Measurements from ENCODE around the gene DMRT2. TPM values are rescaled to one million over a fixed set of nuclear protein-coding genes. Genes with fewer than 3 reads are reported as not detected.

The DMRT2 gene
- total and polyA plus RNA-seq, 2 of the 13 experiments (the other 11 are each of a cell fraction or from before 2014, with no cell fraction given): not detected

GRCh38 chr9:1044643-1045042, 5.5 kb upstream of the DMRT2 start:
- BruUV-seq (replicated peaks): no TSS peak
- in situ Hi-C loops (cut with HindIII; ENCODE audit: extremely low pct_ligation_motif_present, low pct_unique_long_range_greater_than_20kb): no loop called here
- no peak for ATAC-seq
- no peak overlapping the region for H3K4me3 ChIP-seq (replicated peaks in 1 of 3; ENCODE audit: insufficient read depth in 1 of 3, low read depth in 2 of 3, low read length in 3 of 3)
- H2AFZ ChIP-seq (ENCODE audit: low read length): no peak overlapping the region
- ChIA-PET CTCF (ENCODE audit: low intra/inter-chr PET ratio, low total read pairs) (no interaction called here), POLR2A (no interaction called here)
- intact Hi-C loops (cut with micrococcal nuclease; ENCODE audit: unreplicated experiment): no loop called here
- no peak for DNase-seq (ENCODE audit: low spot score)
- H3K9ac ChIP-seq (ENCODE audit: insufficient read depth, low read depth, low read length): no peak overlapping the region
- no peaks in the 10 kb centered on the region for H3K79me2 ChIP-seq (ENCODE audit: insufficient read depth, low read length)
- peaks cover 0 to 6% of the 10 kb centered on the region in 2 experiments; a peak in 1 of 5 replicates for H3K27me3 ChIP-seq (ENCODE audit: control insufficient read depth in 1 of 2, insufficient read depth in 2 of 2, low read length in 2 of 2)
- FAIRE-seq: no peak
- TF ChIP-seq, protein P1, sequence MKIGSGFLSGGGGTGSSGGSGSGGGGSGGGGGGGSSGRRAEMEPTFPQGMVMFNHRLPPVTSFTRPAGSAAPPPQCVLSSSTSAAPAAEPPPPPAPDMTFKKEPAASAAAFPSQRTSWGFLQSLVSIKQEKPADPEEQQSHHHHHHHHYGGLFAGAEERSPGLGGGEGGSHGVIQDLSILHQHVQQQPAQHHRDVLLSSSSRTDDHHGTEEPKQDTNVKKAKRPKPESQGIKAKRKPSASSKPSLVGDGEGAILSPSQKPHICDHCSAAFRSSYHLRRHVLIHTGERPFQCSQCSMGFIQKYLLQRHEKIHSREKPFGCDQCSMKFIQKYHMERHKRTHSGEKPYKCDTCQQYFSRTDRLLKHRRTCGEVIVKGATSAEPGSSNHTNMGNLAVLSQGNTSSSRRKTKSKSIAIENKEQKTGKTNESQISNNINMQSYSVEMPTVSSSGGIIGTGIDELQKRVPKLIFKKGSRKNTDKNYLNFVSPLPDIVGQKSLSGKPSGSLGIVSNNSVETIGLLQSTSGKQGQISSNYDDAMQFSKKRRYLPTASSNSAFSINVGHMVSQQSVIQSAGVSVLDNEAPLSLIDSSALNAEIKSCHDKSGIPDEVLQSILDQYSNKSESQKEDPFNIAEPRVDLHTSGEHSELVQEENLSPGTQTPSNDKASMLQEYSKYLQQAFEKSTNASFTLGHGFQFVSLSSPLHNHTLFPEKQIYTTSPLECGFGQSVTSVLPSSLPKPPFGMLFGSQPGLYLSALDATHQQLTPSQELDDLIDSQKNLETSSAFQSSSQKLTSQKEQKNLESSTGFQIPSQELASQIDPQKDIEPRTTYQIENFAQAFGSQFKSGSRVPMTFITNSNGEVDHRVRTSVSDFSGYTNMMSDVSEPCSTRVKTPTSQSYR (CRISPR knock-in tag; IDR thresholded peaks at IDR 0.05; ENCODE audit: borderline replicate concordance): no peak
- TF ChIP-seq, protein P2, sequence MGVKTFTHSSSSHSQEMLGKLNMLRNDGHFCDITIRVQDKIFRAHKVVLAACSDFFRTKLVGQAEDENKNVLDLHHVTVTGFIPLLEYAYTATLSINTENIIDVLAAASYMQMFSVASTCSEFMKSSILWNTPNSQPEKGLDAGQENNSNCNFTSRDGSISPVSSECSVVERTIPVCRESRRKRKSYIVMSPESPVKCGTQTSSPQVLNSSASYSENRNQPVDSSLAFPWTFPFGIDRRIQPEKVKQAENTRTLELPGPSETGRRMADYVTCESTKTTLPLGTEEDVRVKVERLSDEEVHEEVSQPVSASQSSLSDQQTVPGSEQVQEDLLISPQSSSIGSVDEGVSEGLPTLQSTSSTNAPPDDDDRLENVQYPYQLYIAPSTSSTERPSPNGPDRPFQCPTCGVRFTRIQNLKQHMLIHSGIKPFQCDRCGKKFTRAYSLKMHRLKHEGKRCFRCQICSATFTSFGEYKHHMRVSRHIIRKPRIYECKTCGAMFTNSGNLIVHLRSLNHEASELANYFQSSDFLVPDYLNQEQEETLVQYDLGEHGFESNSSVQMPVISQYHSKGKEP (CRISPR knock-in tag; IDR thresholded peaks at IDR 0.05): no peak
- no peak for TF ChIP-seq CREB1 (IDR thresholded peaks at IDR 0.05)
- no peak for TF ChIP-seq CREB1 (CRISPR knock-in tag; IDR thresholded peaks at IDR 0.05)
- TF ChIP-seq TEAD2 (CRISPR knock-in tag; IDR thresholded peaks at IDR 0.05): no peak
- TF ChIP-seq ZBTB46 (CRISPR knock-in tag; IDR thresholded peaks at IDR 0.05; ENCODE audit: borderline replicate concordance): no peak
- no peaks in the 10 kb centered on the region for H3K9me3 ChIP-seq (ENCODE audit: low read length)
- H3K4me2 ChIP-seq (ENCODE audit: low read depth, low read length): no peak overlapping the region
- no peaks in the 10 kb centered on the region for H4K20me1 ChIP-seq (ENCODE audit: insufficient read depth, low read length)
- no peaks in the 10 kb centered on the region for H3K36me3 ChIP-seq (replicated peaks in 1 of 2; ENCODE audit: control insufficient read depth in 1 of 2, insufficient read depth in 2 of 2, low read length in 2 of 2)
- H3K27ac ChIP-seq (ENCODE audit: extremely low read length, insufficient read depth, low read length): no peak overlapping the region
- no peaks in the 10 kb centered on the region for H3K4me1 ChIP-seq (ENCODE audit: insufficient read depth, low read length)
- 62% methylated on average over 10 of the region's 11 CpGs for WGBS (ENCODE audit: low lambda C conversion rate)

Measured in HepG2 (cell line).